ENCODE data around the gene SLC25A43. TPM values are rescaled to one million over a fixed set of nuclear protein-coding genes. Genes with fewer than 3 reads are reported as not detected.
A peak's percentile ranks its signal among the peaks of the same experiment; 100 is the strongest.
"Not testable (repeated sequence)": the region's sequence is repeated elsewhere in the genome, so short reads cannot be mapped to it uniquely, and the experiment has no call there.

The SLC25A43 gene
- 10.8 and 13.9 TPM in 2 replicates for total RNA-seq
- long read RNA-seq, partial matches to known transcripts: 1 of 9 reads
- long read RNA-seq, other reads (novel, unspliced or antisense): 5 of 9 reads

- Mint-ChIP-seq H3K27ac (ENCODE audit: unreplicated experiment) (peak within 1 kb of the TSS; percentile 77), H3K4me3 (ENCODE audit: unreplicated experiment) (peak within 1 kb of the TSS; percentile 78), H3K27me3 (ENCODE audit: unreplicated experiment) (no peaks in the 10 kb centered on the region), H3K36me3 (ENCODE audit: unreplicated experiment) (no peaks in the 10 kb centered on the region), H3K4me1 (ENCODE audit: unreplicated experiment) (peaks cover 13% of the 10 kb centered on the region), H3K9me3 (ENCODE audit: unreplicated experiment) (no peaks in the 10 kb centered on the region)
- TF ChIP-seq CTCF (IDR thresholded peaks at IDR 0.05): no peak
- DNase-seq (ENCODE audit: extremely low spot score, unreplicated experiment): peak; percentile 85
These were observed at the start of gene SLC25A43 for GRCh38 chrX:119398974-119399771. Gene SLC25A43, plus strand, starts transcription at chrX:119399336. Its CDS starts 68 bp downstream, at chrX:119399404.

DNA sequence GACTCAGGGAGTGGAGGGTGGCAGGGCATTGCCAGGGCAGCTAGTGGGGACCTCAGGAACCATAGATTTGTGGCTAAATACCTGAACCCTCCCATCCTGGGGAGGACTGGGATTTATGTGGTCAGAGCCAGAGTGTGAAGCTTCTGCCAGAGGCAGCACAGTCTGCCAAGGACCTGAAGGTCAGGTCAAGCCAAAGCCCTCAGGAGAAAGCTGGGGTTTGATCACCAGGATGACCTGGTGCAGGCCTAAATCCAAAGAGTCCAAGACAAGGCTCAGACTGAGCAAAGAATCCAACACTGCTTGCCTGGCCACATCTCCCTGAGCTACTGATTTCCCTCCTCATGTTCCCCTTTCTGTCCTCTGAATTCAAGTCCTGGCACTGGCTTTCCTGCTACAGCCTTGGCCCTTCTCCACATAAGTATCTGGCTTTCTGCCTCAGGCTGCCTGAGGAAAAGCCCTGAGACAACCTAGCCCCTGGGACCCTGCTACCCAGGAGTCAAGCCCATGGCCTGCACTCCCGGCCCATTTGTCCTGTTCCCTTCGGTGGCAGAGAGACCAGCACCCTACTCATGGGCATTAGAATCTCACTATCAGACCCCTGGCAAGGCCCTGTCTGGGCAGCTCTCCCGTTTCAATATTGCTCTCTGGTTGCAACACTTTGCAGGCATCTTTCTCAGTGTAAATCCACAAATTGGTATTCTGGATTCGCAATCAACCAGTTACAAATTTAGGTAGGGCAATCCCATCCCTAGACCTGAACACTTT is 39.3 kb upstream of the SLC25A43 start:
- Mint-ChIP-seq H3K4me1 (ENCODE audit: unreplicated experiment) (no peaks in the 10 kb centered on the region), H3K27ac (ENCODE audit: unreplicated experiment) (no peak overlapping the region), H3K4me3 (ENCODE audit: unreplicated experiment) (no peak overlapping the region), H3K9me3 (ENCODE audit: unreplicated experiment) (no peaks in the 10 kb centered on the region), H3K27me3 (ENCODE audit: unreplicated experiment) (peaks cover 5% of the 10 kb centered on the region), H3K36me3 (ENCODE audit: unreplicated experiment) (no peaks in the 10 kb centered on the region)
- DNase-seq (ENCODE audit: extremely low spot score, unreplicated experiment): no peak
- TF ChIP-seq CTCF (IDR thresholded peaks at IDR 0.05): no peak

DNA sequence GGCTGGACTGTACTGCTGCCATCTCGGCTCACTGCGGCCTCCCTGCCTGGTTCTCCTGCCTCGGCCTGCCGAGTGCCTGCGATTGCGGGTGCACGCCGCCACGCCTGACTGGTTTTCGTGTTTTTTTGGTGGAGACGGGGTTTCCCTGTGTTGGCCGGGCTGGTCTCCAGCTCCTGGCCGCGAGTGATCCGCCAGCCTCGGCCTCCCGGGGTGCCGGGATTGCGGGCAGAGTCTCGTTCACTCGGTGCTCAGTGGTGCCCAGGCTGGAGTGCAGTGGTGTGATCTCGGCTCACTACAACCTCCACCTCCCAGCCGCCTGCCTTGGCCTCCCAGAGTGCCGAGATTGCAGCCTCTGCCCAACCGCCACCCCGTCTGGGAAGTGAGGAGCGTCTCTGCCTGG is 37.7 kb upstream of the SLC25A43 start:
- DNase-seq (ENCODE audit: extremely low spot score, unreplicated experiment); H3K27me3 Mint-ChIP-seq (ENCODE audit: unreplicated experiment); H3K27ac Mint-ChIP-seq (ENCODE audit: unreplicated experiment); H3K9me3 Mint-ChIP-seq (ENCODE audit: unreplicated experiment); H3K4me3 Mint-ChIP-seq (ENCODE audit: unreplicated experiment); H3K4me1 Mint-ChIP-seq (ENCODE audit: unreplicated experiment); H3K36me3 Mint-ChIP-seq (ENCODE audit: unreplicated experiment): not testable (repeated sequence)

GRCh38 chrX:119362074-119362473 is 37.1 kb upstream of the SLC25A43 start:
- H3K4me3 Mint-ChIP-seq (ENCODE audit: unreplicated experiment); DNase-seq (ENCODE audit: extremely low spot score, unreplicated experiment); H3K27me3 Mint-ChIP-seq (ENCODE audit: unreplicated experiment); H3K4me1 Mint-ChIP-seq (ENCODE audit: unreplicated experiment); H3K36me3 Mint-ChIP-seq (ENCODE audit: unreplicated experiment); H3K27ac Mint-ChIP-seq (ENCODE audit: unreplicated experiment); H3K9me3 Mint-ChIP-seq (ENCODE audit: unreplicated experiment): not testable (repeated sequence)

- no peaks in the 10 kb centered on the region for H3K36me3 Mint-ChIP-seq (ENCODE audit: unreplicated experiment)
- no peak overlapping the region for H3K27ac Mint-ChIP-seq (ENCODE audit: unreplicated experiment)
- no peak for DNase-seq (ENCODE audit: extremely low spot score, unreplicated experiment)
- no peak overlapping the region for H3K4me3 Mint-ChIP-seq (ENCODE audit: unreplicated experiment)
- H3K27me3 Mint-ChIP-seq (ENCODE audit: unreplicated experiment): peaks cover 5% of the 10 kb centered on the region
- H3K9me3 Mint-ChIP-seq (ENCODE audit: unreplicated experiment): no peaks in the 10 kb centered on the region
- no peak for TF ChIP-seq CTCF (IDR thresholded peaks at IDR 0.05)
- no peaks in the 10 kb centered on the region for H3K4me1 Mint-ChIP-seq (ENCODE audit: unreplicated experiment)
These were observed 35.7 kb upstream of the SLC25A43 start for GRCh38 chrX:119363391-119363790.

DNA sequence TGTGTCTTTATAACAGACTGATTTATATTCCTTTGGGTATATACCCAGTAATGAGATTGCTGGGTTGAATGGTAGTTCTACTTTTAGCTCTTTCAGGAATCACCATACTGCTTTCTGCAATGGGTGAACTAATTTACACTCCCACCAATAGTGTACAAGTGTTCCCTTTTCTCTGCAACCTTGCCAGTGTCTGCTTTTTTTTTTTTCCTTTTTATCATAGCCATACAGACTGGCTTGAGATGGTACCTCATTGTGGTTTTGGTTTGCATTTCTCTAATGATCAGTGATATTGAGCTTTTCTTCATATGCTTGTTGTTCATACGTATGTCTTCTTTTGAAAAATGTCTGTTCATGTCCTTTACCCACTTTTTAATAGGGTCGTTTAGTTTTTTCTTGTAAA is 27.3 kb upstream of the SLC25A43 start:
- not testable (repeated sequence) for DNase-seq (ENCODE audit: extremely low spot score, unreplicated experiment); H3K36me3 Mint-ChIP-seq (ENCODE audit: unreplicated experiment); H3K4me3 Mint-ChIP-seq (ENCODE audit: unreplicated experiment); H3K27me3 Mint-ChIP-seq (ENCODE audit: unreplicated experiment); H3K27ac Mint-ChIP-seq (ENCODE audit: unreplicated experiment); H3K4me1 Mint-ChIP-seq (ENCODE audit: unreplicated experiment); H3K9me3 Mint-ChIP-seq (ENCODE audit: unreplicated experiment)
